HUES64 (cell line): Measurements from ENCODE around the gene SNX22.

Source experiments
- H3K27ac ChIP-seq: 2 replicates; pipeline ENCODE4 v1.7.0; 2013; ENCODE audit warnings: low read depth, low read length, inconsistent platforms
- H3K27me3 ChIP-seq: 2 replicates; pipeline ENCODE4 v1.6.1; 2013; ENCODE audit warnings: mild to moderate bottlenecking, low read length; ENCODE audit not compliant: insufficient read depth
- H3K36me3 ChIP-seq: 2 replicates; pipeline ENCODE4 v1.6.1; 2013; ENCODE audit warnings: mild to moderate bottlenecking, low read length; ENCODE audit not compliant: insufficient read depth
- H3K4me1 ChIP-seq: 2 replicates; pipeline ENCODE4 v1.6.1; 2013; ENCODE audit warnings: mild to moderate bottlenecking, low read length, moderate library complexity; ENCODE audit not compliant: insufficient read depth
- H3K4me3 ChIP-seq: 2 replicates; pipeline ENCODE4 v1.5.1; 2013; ENCODE audit warnings: mild to moderate bottlenecking, low read length, moderate library complexity
- H3K9ac ChIP-seq: 2 replicates; pipeline ENCODE4 v1.6.1; 2013; ENCODE audit warnings: mild to moderate bottlenecking, low read depth, low read length
- H3K9me3 ChIP-seq: 2 replicates; pipeline ENCODE4 v1.6.1; 2013; ENCODE audit warnings: low read depth, low read length; ENCODE audit not compliant: insufficient read depth
- WGBS: fragments of 150-250, 120-280 bp; methylation state at CpG from one replicate; pipeline ENCODE4 v1.1.7; 2013; ENCODE audit warnings: missing lambda C conversion rate; 5-methylcytosine and 5-hydroxymethylcytosine counted together

SNX22 gene

GRCh38 chr15:64185146-64185911 lies 33.8 kb downstream of the SNX22 start:
- WGBS: 97% methylated on average over 8 of the region's 9 CpGs
- Histone ChIP-seq H3K9ac (no peak overlapping the region), H3K36me3 (peaks cover 27% of the 10 kb centered on the region), H3K4me1 (no peaks in the 10 kb centered on the region), H3K27me3 (no peaks in the 10 kb centered on the region), H3K9me3 (no peaks in the 10 kb centered on the region), H3K27ac (no peak overlapping the region), H3K4me3 (no peak overlapping the region)

GRCh38 chr15:64187396-64188191 lies 36.1 kb downstream of the SNX22 start:
- no peaks in the 10 kb centered on the region for H3K27me3 ChIP-seq
- no peaks in the 10 kb centered on the region for H3K9me3 ChIP-seq

GRCh38 chr15:64191971-64192830 lies 40.7 kb downstream of the SNX22 start:
- H3K9me3 ChIP-seq: no peaks in the 10 kb centered on the region
- H3K27ac ChIP-seq: no peak overlapping the region
- no peaks in the 10 kb centered on the region for H3K4me1 ChIP-seq
- no peaks in the 10 kb centered on the region for H3K27me3 ChIP-seq
- peaks cover 14% of the 10 kb centered on the region for H3K36me3 ChIP-seq
- H3K4me3 ChIP-seq: no peak overlapping the region
- H3K9ac ChIP-seq: no peak overlapping the region
- 94% methylated on average over 5 of the region's 5 CpGs for WGBS

More at GRCh38 chr15:64187396-64188191, 36.1 kb downstream of the SNX22 start:
- no peaks in the 10 kb centered on the region for H3K4me1 ChIP-seq
- H3K9ac ChIP-seq: no peak overlapping the region
- H3K36me3 ChIP-seq: peaks cover 16% of the 10 kb centered on the region
- no peak overlapping the region for H3K27ac ChIP-seq
- 92% methylated on average over 2 of the region's 2 CpGs for WGBS
- H3K4me3 ChIP-seq: no peak overlapping the region

GRCh38 chr15:64193971-64194370 lies 42.4 kb downstream of the SNX22 start:
- Histone ChIP-seq H3K27me3 (no peaks in the 10 kb centered on the region), H3K4me1 (no peaks in the 10 kb centered on the region), H3K36me3 (peaks cover 9% of the 10 kb centered on the region), H3K27ac (no peak overlapping the region), H3K4me3 (no peak overlapping the region), H3K9ac (no peak overlapping the region), H3K9me3 (no peaks in the 10 kb centered on the region)
- 93% methylated on average over 6 of the region's 6 CpGs for WGBS

- no peak overlapping the region for H3K27ac ChIP-seq
- no peaks in the 10 kb centered on the region for H3K4me1 ChIP-seq
- H3K4me3 ChIP-seq: no peak overlapping the region
- WGBS: 94% methylated on average over 1 of the region's 1 CpG
- peaks cover 28% of the 10 kb centered on the region for H3K36me3 ChIP-seq
- no peak overlapping the region for H3K9ac ChIP-seq
- H3K27me3 ChIP-seq: no peaks in the 10 kb centered on the region
- no peaks in the 10 kb centered on the region for H3K9me3 ChIP-seq
Measured at GRCh38 chr15:64197425-64197824, 45.9 kb downstream of the SNX22 start.

- no peaks in the 10 kb centered on the region for H3K4me1 ChIP-seq
- H3K9me3 ChIP-seq: no peaks in the 10 kb centered on the region
- H3K27me3 ChIP-seq: no peaks in the 10 kb centered on the region
- H3K36me3 ChIP-seq: peaks cover 36% of the 10 kb centered on the region
- H3K9ac ChIP-seq: no peak overlapping the region
- no peak overlapping the region for H3K4me3 ChIP-seq
- H3K27ac ChIP-seq: no peak overlapping the region
Measured at GRCh38 chr15:64205202-64205601, 53.7 kb downstream of the SNX22 start.
